Loucy (cell line): ENCODE data around the gene NHEJ1.

Experiments used
- EZH2phosphoT487 ChIP-seq: fragments of 200-600 bp; IDR thresholded peaks from 2 replicates; pipeline ENCODE4 v1.6.1; 2018; ENCODE audit warnings: antibody characterized with exemption, mild to moderate bottlenecking, moderate library complexity, borderline replicate concordance
- TF ChIP-seq, protein P1 (sequence below): fragments of 200-600 bp; sonication (generic); conservative IDR thresholded peaks from 2 replicates; pipeline ENCODE4 v1.5.1; 2014; ENCODE audit warnings: mild to moderate bottlenecking, antibody characterized with exemption, low read length

DNA sequence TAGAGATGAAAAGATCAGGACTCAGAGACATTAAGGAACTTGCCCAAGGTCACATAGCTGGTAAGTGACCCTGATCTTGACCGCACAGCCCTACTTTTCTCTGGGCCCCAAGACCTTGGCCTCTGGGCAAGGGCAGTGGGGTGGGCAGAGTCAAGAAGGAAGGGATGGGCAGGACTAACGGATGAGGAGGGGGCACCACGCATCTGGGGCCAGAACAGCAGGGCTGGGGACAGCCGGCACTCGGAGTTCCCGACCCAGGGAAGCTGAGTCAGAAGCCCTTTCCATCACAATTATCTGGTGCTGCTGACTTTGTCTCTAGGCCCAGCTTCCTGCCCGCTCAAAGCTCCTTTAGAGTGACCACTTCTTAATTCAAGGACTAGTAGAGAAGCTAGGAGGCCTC lies 133.7 kb downstream of the NHEJ1 start:
- TF ChIP-seq, protein P1, sequence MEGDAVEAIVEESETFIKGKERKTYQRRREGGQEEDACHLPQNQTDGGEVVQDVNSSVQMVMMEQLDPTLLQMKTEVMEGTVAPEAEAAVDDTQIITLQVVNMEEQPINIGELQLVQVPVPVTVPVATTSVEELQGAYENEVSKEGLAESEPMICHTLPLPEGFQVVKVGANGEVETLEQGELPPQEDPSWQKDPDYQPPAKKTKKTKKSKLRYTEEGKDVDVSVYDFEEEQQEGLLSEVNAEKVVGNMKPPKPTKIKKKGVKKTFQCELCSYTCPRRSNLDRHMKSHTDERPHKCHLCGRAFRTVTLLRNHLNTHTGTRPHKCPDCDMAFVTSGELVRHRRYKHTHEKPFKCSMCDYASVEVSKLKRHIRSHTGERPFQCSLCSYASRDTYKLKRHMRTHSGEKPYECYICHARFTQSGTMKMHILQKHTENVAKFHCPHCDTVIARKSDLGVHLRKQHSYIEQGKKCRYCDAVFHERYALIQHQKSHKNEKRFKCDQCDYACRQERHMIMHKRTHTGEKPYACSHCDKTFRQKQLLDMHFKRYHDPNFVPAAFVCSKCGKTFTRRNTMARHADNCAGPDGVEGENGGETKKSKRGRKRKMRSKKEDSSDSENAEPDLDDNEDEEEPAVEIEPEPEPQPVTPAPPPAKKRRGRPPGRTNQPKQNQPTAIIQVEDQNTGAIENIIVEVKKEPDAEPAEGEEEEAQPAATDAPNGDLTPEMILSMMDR = no peak
- TF ChIP-seq EZH2phosphoT487 = no peak
